VCaP (cell line): Measurements from ENCODE around the gene MAP2K6.

Source experiments
- H3K27ac ChIP-seq: fragments of 450-650 bp; 2 replicates; pipeline ENCODE4 v1.5.1; 2017
- TF ChIP-seq, protein P1 (sequence below): fragments of 450-650 bp; conservative IDR thresholded peaks from 2 replicates; pipeline ENCODE4 v1.5.1; 2017; ENCODE audit warnings: mild to moderate bottlenecking, moderate library complexity

Gene MAP2K6

DNA sequence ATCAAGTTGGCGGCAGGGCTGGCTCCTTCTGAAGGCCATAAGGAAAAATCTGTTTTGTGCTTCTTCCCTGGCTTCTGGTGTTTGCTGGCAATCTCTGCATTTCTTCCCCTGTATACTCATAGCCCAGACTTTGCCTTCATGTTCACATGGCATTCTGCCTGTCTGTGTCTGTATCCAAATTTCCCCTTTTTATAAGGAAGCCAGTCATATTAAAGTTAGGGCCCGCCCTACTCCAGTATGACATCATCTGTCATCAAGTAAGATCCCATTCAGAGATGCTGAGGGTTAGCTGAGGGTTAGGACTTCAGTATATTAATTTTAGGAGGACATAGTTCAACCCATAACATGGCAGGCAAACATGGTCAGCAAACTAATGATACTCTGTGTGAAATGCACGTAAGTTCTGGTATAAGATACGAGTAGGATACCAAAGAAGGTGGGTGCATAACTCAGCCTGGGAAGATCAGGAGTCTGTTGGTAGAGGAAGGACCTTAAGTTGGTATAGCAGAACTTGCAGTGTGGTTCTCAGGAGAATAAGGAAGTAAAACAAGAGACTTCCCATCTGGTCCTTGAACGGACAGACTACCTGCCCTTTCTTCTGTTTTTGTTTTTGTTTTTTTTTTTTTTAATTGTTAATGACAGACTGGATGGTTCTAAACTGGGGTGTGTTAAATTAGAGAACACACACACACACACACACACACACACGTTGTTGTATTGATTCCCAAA, 13.9 kb downstream of the MAP2K6 start:
- no peak overlapping the region for H3K27ac ChIP-seq
- TF ChIP-seq, protein P1, sequence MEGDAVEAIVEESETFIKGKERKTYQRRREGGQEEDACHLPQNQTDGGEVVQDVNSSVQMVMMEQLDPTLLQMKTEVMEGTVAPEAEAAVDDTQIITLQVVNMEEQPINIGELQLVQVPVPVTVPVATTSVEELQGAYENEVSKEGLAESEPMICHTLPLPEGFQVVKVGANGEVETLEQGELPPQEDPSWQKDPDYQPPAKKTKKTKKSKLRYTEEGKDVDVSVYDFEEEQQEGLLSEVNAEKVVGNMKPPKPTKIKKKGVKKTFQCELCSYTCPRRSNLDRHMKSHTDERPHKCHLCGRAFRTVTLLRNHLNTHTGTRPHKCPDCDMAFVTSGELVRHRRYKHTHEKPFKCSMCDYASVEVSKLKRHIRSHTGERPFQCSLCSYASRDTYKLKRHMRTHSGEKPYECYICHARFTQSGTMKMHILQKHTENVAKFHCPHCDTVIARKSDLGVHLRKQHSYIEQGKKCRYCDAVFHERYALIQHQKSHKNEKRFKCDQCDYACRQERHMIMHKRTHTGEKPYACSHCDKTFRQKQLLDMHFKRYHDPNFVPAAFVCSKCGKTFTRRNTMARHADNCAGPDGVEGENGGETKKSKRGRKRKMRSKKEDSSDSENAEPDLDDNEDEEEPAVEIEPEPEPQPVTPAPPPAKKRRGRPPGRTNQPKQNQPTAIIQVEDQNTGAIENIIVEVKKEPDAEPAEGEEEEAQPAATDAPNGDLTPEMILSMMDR = no peak

DNA sequence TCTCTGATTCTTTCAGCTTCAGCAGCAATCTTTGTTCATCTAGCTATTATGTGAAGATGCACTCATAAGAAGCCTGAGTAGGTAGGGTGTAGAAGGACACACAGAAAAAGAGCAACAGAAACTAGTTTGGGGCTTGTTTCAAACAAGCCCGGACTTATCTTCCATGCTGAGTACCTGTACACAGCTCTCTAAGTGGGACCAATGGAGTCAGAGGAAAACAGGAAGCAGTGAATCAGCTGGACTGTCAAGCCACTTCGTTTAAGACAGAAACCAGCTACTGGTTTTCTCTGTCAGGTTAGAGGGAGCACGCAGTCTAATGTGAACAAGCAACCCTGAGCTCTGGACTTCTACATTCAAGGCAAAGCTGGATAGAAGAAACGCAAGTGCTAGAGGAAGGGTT, 16.0 kb downstream of the MAP2K6 start:
- no peak overlapping the region for H3K27ac ChIP-seq
- TF ChIP-seq, protein P1 = no peak

DNA sequence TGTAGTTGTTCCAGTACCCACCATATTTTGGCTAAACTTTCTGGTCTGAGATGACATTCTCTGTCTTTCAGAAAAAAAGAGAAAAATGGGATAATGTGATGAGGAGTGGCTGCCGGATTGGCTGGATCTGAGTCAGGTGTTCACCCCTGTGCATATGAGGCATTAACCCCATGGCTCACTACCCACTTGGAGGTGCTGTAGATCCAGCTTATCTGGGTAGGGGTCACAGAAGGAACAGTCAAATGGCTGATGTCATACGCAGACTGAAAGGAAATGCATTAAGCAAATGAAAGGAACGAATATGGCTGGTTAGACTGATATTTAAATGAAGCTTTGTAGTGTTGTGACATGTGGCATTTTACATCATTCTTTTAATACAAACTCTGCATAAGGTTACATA, 17.3 kb downstream of the MAP2K6 start:
- no peak overlapping the region for H3K27ac ChIP-seq
- TF ChIP-seq, protein P1 = no peak

DNA sequence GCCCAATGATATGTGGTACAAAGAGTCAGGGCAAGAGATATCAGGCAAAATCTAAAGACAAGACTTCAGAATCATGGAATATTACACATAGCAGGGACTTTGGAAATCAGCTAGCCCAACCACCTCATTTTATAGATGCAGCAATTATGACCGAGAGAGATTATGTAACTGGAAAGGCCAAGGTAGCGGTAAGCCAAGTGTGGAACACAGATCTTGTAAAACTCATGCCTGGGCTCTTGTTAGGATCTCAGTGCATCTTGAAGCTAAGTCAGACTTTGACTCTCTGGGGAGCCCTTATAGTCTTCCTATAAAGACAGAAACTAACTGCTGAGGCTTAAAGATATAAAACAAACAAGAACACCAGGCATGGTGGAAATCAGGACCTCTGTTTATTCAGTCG, 18.6 kb downstream of the MAP2K6 start:
- TF ChIP-seq, protein P1 = no peak

DNA sequence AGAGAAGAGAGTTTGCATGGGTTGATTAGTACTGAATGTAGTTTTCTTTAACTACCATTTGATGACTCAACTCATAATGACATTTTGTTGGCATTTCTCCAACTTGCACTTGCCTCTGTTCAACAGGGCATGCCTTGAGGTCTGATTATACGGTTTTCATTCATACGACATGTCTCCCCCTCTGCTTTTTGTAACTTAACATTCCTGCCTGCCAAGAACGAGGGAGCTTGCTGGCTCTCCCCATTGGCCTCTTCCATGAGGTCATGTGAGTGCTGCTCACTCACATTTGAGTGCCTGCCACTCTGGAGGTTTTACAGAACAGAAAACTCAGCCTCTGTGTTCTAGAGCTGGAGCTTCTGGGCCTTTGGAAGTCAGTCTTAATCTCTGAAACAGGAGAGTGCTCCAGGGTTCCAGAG, 19.7 kb downstream of the MAP2K6 start:
- TF ChIP-seq, protein P1 = no peak
- no peak overlapping the region for H3K27ac ChIP-seq

More for the DNA sequence above, 18.6 kb downstream of the MAP2K6 start:
- H3K27ac ChIP-seq = no peak overlapping the region

DNA sequence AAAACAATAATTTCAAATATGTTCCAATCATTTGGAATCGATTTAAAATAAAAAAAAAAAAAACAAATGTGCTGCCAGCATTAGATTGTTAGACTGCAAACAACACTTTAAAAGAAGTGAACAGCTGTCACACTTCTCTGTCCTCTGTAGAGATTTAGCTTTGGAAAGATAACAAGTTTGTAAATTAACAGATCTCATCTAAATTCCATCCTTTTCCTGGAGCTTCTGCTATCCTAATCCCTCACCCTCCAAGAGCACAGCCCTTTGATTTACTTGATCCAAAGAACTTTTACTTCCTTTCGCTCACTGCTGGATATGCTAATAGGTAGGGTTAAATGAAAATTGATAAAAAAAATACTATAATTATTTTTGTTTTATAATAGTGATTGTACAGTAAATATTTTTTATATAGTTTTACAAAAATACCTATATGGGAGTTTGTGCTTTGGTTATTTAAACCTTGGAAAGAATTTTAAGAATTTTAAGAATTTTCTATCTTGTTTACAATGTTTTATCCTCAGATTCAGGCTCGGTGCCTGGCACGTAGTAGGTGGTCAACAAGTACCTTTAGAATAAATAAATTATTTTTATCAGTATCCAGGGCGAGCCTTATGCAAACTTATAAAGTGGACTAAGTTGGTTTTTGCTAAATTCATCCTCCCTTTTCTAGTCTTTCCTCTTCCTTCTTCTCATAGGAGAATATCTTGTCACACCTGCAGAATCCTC, 21.6 kb downstream of the MAP2K6 start:
- no peak overlapping the region for H3K27ac ChIP-seq
- TF ChIP-seq, protein P1 = no peak

DNA sequence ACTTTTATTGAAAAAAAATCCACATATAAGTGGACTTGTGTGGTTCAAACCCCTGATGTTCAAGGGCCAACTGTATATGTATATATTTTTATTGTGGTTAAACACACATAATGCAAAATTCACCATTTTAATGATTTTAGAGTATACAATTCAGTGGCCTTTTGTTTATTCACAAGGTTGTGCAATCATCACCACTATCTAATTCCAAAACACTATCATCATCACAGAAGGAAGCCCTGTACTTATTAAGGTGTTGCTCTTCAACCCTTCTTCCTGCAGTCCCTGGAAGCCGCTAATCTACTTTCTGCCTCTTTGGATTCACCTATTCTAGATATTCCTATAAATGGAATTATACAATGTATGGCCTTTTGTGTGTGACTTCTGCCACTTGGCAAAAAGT, 23.0 kb downstream of the MAP2K6 start:
- no peak overlapping the region for H3K27ac ChIP-seq
- TF ChIP-seq, protein P1 = no peak
